T-cell (primary cell): ENCODE results near the gene RSPRY1. TPM values are rescaled to one million over a fixed set of nuclear protein-coding genes. Genes with fewer than 3 reads are reported as not detected.

Source experiments
- ATAC-seq, 4 experiments: fragments of 200-7000 bp in 3 of 4; fragments of 150-1000 bp in 1 of 4; cut with Tn5 transposase; replicated peaks in 1 of 4; 1 replicate in 3 of 4; 2 replicates in 1 of 4; pipeline ENCODE4 v1.10.0; 2021; ENCODE audit warnings: moderate library complexity in 3 of 4, mild to moderate bottlenecking in 2 of 4, moderate number of reproducible peaks in 1 of 4
- CTCF ChIA-PET, 2 donors: fragments of 300-600 bp; sonication (Branson Sonifier 250); formaldehyde crosslinking; loops; one replicate each; lab custom pipeline; 2022; ENCODE audit warnings: antibody characterized with exemption in 2 of 2; lab: Charles Lee
- POLR2A ChIA-PET, 2 donors: fragments of 300-600 bp; sonication (Branson Sonifier 250); formaldehyde crosslinking; loops; one replicate each; lab custom pipeline; 2022; ENCODE audit warnings: antibody characterized with exemption in 2 of 2; lab: Charles Lee
- DNase-seq, 35 experiments: peaks; one replicate each; pipeline versions ENCODE4 v3.0.0 to v3.0.0-alpha.2; 2013 to 2023
- H3K27ac ChIP-seq: one replicate; pipeline ENCODE4 v1.5.1; 2013; ENCODE audit warnings: low read length
- H3K27me3 ChIP-seq, 2 experiments: replicated peaks in 1 of 2; 1 replicate in 1 of 2; 2 replicates in 1 of 2; pipeline versions ENCODE4 v1.6.1 to v1.7.0; 2013; ENCODE audit warnings: low read length in 1 of 2, mixed read lengths in 1 of 2; ENCODE audit not compliant: control insufficient read depth in 2 of 2, insufficient read depth in 2 of 2; ENCODE audit errors: extremely low read depth in 1 of 2
- H3K36me3 ChIP-seq, 2 donors: 1 replicate in 1 of 2; 2 replicates in 1 of 2; pipeline versions ENCODE4 v1.6.1 to v1.7.0; 2013; ENCODE audit warnings: low read length in 1 of 2; ENCODE audit not compliant: control insufficient read depth in 2 of 2, insufficient read depth in 1 of 2; ENCODE audit errors: extremely low read depth in 1 of 2
- H3K4me1 ChIP-seq, 2 experiments: 1 replicate in 1 of 2; 2 replicates in 1 of 2; pipeline versions ENCODE4 v1.6.1 to v1.7.0; 2013; ENCODE audit warnings: low read length in 2 of 2, mixed read lengths in 1 of 2; ENCODE audit not compliant: insufficient read depth in 2 of 2, control insufficient read depth in 1 of 2; ENCODE audit errors: extremely low read depth in 1 of 2
- H3K4me3 ChIP-seq, 2 donors: 1 replicate in 1 of 2; 2 replicates in 1 of 2; pipeline versions ENCODE4 v1.5.1 to v1.7.0; 2013; ENCODE audit warnings: mild to moderate bottlenecking in 2 of 2, low read length in 1 of 2, moderate library complexity in 1 of 2; ENCODE audit not compliant: control insufficient read depth in 1 of 2; ENCODE audit errors: extremely low read depth in 1 of 2
- H3K9me3 ChIP-seq: 2 replicates; pipeline ENCODE4 v1.7.0; 2013
- H3K27ac Mint-ChIP-seq, 2 donors: one replicate each; pipeline ENCODE4 v1.8.0; 2020 to 2021; ENCODE audit warnings: mild to moderate bottlenecking in 2 of 2, mixed read lengths in 2 of 2
- H3K27me3 Mint-ChIP-seq, 2 donors: one replicate each; pipeline ENCODE4 v1.8.0; 2021 to 2022; ENCODE audit warnings: mixed read lengths in 2 of 2
- H3K36me3 Mint-ChIP-seq: one replicate; pipeline ENCODE4 v1.8.0; 2021; ENCODE audit warnings: mixed read lengths
- H3K4me1 Mint-ChIP-seq, 3 donors: one replicate each; pipeline ENCODE4 v1.8.0; 2020 to 2022; ENCODE audit warnings: mixed read lengths in 3 of 3, mild to moderate bottlenecking in 1 of 3
- H3K4me3 Mint-ChIP-seq, 3 donors: one replicate each; pipeline ENCODE4 v1.8.0; 2020 to 2022; ENCODE audit warnings: mild to moderate bottlenecking in 3 of 3, mixed read lengths in 3 of 3, moderate library complexity in 3 of 3
- H3K9me3 Mint-ChIP-seq, 3 donors: one replicate each; pipeline ENCODE4 v1.8.0; 2020 to 2022; ENCODE audit warnings: mixed read lengths in 3 of 3
- WGBS: methylation state at CpG from one replicate; pipeline ENCODE4 v1.1.5; 2013; ENCODE audit warnings: missing lambda C conversion rate; ENCODE audit not compliant: insufficient coverage; 5-methylcytosine and 5-hydroxymethylcytosine counted together
- total RNA-seq, 35 experiments: library from RNA in 6 of 35; stranded (reverse) in 6 of 35; fragments of 120-200 nt in 1 of 35; gene quantifications; one replicate each; pipeline versions ENCODE4 v1.2.1 to v1.2.4 and lab custom pipeline; 2013 to 2026

RSPRY1 gene
- total RNA-seq, 5 donors from 2014 or later (not counting 1 experiment from before 2014, with no cell fraction given) = 25.0 to 32.0 (median 28.2) TPM

- H3K4me1 ChIP-seq = peaks cover 31 to 70% of the 10 kb centered on the region in 2 experiments
- 46% methylated on average over 11 of the region's 16 CpGs for WGBS
- ChIA-PET CTCF (no interaction called here), POLR2A (no interaction called here)
- H3K27ac ChIP-seq = peak overlapping the region; percentile 59
- peak in 15 of 35 experiments; percentile 14 to 52 (median 28) for DNase-seq
- H3K9me3 ChIP-seq = no peaks in the 10 kb centered on the region
- H3K27me3 ChIP-seq = peaks cover 0 to 3% of the 10 kb centered on the region in 2 experiments
- Mint-ChIP-seq H3K4me1 (peaks cover 54 to 71% (median 68%) of the 10 kb centered on the region in 3 donors), H3K27ac (peak overlapping the region; percentile 91 to 97), H3K9me3 (no peaks in the 10 kb centered on the region), H3K4me3 (peak overlapping the region; percentile 22 to 87 (median 45)), H3K27me3 (no peaks in the 10 kb centered on the region), H3K36me3 (peaks cover 8% of the 10 kb centered on the region)
- H3K4me3 ChIP-seq = no peak overlapping the region
- peaks cover 3 to 12% of the 10 kb centered on the region in 2 donors for H3K36me3 ChIP-seq
- peak; percentile 81 to 96 (median 87) for ATAC-seq
These were observed 44.1 kb upstream of the RSPRY1 start for GRCh38 chr16:57141822-57142631.

GRCh38 chr16:57143149-57143921, 42.8 kb upstream of the RSPRY1 start:
- no peaks in the 10 kb centered on the region for H3K9me3 ChIP-seq
- Mint-ChIP-seq H3K9me3 (no peaks in the 10 kb centered on the region), H3K27me3 (no peaks in the 10 kb centered on the region), H3K4me1 (peaks cover 54 to 73% (median 67%) of the 10 kb centered on the region in 3 donors), H3K4me3 (no peak overlapping the region), H3K36me3 (peaks cover 3% of the 10 kb centered on the region), H3K27ac (peak overlapping the region in 1 of 2 donors; percentile 91)
- H3K36me3 ChIP-seq = peaks cover 3% of the 10 kb centered on the region in 2 donors
- ChIA-PET CTCF (interaction anchor here in 1 of 2 donors (0.5 to 1.0 kb wide), 2 partner anchors 59 to 620 kb away, joined by 3 to 4 read pairs; no protein-coding TSS in a partner anchor), POLR2A (no interaction called here)
- H3K4me3 ChIP-seq = no peak overlapping the region
- H3K4me1 ChIP-seq = peaks cover 35 to 66% of the 10 kb centered on the region in 2 experiments
- ATAC-seq = no peak
- H3K27ac ChIP-seq = peak overlapping the region; percentile 59
- no peak for DNase-seq
- H3K27me3 ChIP-seq = peaks cover 0 to 3% of the 10 kb centered on the region in 2 experiments
- WGBS = 94% methylated on average over 7 of the region's 14 CpGs

GRCh38 chr16:57144027-57144426, 42.1 kb upstream of the RSPRY1 start:
- no peak overlapping the region for H3K4me3 ChIP-seq
- peak overlapping the region in 1 of 2 donors; percentile 61 for H3K27ac Mint-ChIP-seq
- H3K4me1 Mint-ChIP-seq = peaks cover 49 to 71% (median 63%) of the 10 kb centered on the region in 3 donors
- ATAC-seq = no peak
- H3K4me3 Mint-ChIP-seq = no peak overlapping the region
- H3K9me3 ChIP-seq = no peaks in the 10 kb centered on the region
- CTCF ChIA-PET = no interaction called here
- no peaks in the 10 kb centered on the region for H3K9me3 Mint-ChIP-seq
- H3K36me3 ChIP-seq = peaks cover 0 to 3% of the 10 kb centered on the region in 2 donors
- POLR2A ChIA-PET = no interaction called here
- H3K27ac ChIP-seq = no peak overlapping the region
- WGBS = 100% methylated on average over 1 of the region's 2 CpGs
- peaks cover 0 to 3% of the 10 kb centered on the region in 2 experiments for H3K27me3 ChIP-seq
- H3K4me1 ChIP-seq = peaks cover 35 to 63% of the 10 kb centered on the region in 2 experiments
- H3K27me3 Mint-ChIP-seq = no peaks in the 10 kb centered on the region
- DNase-seq = no peak
- no peaks in the 10 kb centered on the region for H3K36me3 Mint-ChIP-seq

GRCh38 chr16:57145046-57146021, 40.8 kb upstream of the RSPRY1 start:
- DNase-seq (no peak), ATAC-seq (no peak)
- H3K27me3 ChIP-seq = peaks cover 0 to 3% of the 10 kb centered on the region in 2 experiments
- H3K36me3 ChIP-seq = peaks cover 2 to 6% of the 10 kb centered on the region in 2 donors
- H3K4me1 ChIP-seq = peaks cover 35 to 56% of the 10 kb centered on the region in 2 experiments
- H3K9me3 ChIP-seq = no peaks in the 10 kb centered on the region
- 96% methylated on average over 7 of the region's 14 CpGs for WGBS
- H3K27ac Mint-ChIP-seq = no peak overlapping the region
- H3K9me3 Mint-ChIP-seq = no peaks in the 10 kb centered on the region
- peaks cover 38 to 58% (median 51%) of the 10 kb centered on the region in 3 donors for H3K4me1 Mint-ChIP-seq
- H3K27ac ChIP-seq = no peak overlapping the region
- H3K36me3 Mint-ChIP-seq = no peaks in the 10 kb centered on the region
- POLR2A ChIA-PET = interaction anchor here in 1 of 2 donors (0.6 kb wide), 1 partner anchor 1061 kb away, joined by 4 read pairs; no protein-coding TSS in a partner anchor
- H3K4me3 Mint-ChIP-seq = no peak overlapping the region
- no peak overlapping the region for H3K4me3 ChIP-seq
- CTCF ChIA-PET = no interaction called here
- H3K27me3 Mint-ChIP-seq = no peaks in the 10 kb centered on the region

- Histone ChIP-seq H3K4me3 (no peak overlapping the region), H3K9me3 (no peaks in the 10 kb centered on the region), H3K4me1 (peaks cover 31 to 47% of the 10 kb centered on the region in 2 experiments), H3K27ac (no peak overlapping the region), H3K36me3 (peaks cover 2 to 6% of the 10 kb centered on the region in 2 donors), H3K27me3 (peaks cover 0 to 3% of the 10 kb centered on the region in 2 experiments)
- Mint-ChIP-seq H3K27me3 (no peaks in the 10 kb centered on the region), H3K4me1 (peaks cover 31 to 58% (median 44%) of the 10 kb centered on the region in 3 donors), H3K9me3 (no peaks in the 10 kb centered on the region), H3K36me3 (no peaks in the 10 kb centered on the region), H3K27ac (no peak overlapping the region), H3K4me3 (no peak overlapping the region)
- ChIA-PET CTCF (no interaction called here), POLR2A (interaction anchor here in 1 of 2 donors (0.6 kb wide), 1 partner anchor 1060 kb away, joined by 4 read pairs; no protein-coding TSS in a partner anchor)
- DNase-seq = no peak
- WGBS = 98% methylated on average over 17 of the region's 24 CpGs
- ATAC-seq = no peak
These were observed 40.0 kb upstream of the RSPRY1 start for GRCh38 chr16:57146040-57146647.
